Adrenal gland (tissue), 12 donors: Measurements from ENCODE around the gene TPK1. TPM values are rescaled to one million over a fixed set of nuclear protein-coding genes. Genes with fewer than 3 reads are reported as not detected.

Experiments used
- DNase-seq, 7 donors: peaks; one replicate each; pipeline ENCODE4 v3.0.0-alpha.2; 2019 to 2020
- H3K27ac ChIP-seq, 5 donors: fragments of 200-600 bp; sonication (generic) in 4 of 5; 1 replicate in 3 of 5; 2 replicates in 2 of 5; pipeline versions ENCODE4 v1.5.1 to v1.8.0; 2016 to 2020; ENCODE audit warnings: mild to moderate bottlenecking in 1 of 5
- H3K27me3 ChIP-seq: fragments of 200-600 bp; 2 replicates; pipeline ENCODE4 v1.8.0; 2021
- H3K36me3 ChIP-seq, 2 donors: fragments of 200-600 bp; replicated peaks in 1 of 2; 1 replicate in 1 of 2; 2 replicates in 1 of 2; pipeline versions ENCODE4 v1.5.1 to v1.8.0; 2018 to 2022
- H3K4me1 ChIP-seq, 2 donors: fragments of 200-600 bp; replicated peaks in 1 of 2; 1 replicate in 1 of 2; 2 replicates in 1 of 2; pipeline versions ENCODE4 v1.5.1 to v1.8.0; 2018 to 2021
- H3K4me3 ChIP-seq, 4 donors: fragments of 200-600 bp; sonication (generic) in 3 of 4; one replicate each; pipeline ENCODE4 v1.5.1; 2016 to 2018
- H3K9me3 ChIP-seq, 3 donors: fragments of 200-600 bp; sonication (generic) in 1 of 3; replicated peaks in 1 of 3; 1 replicate in 2 of 3; 2 replicates in 1 of 3; pipeline versions ENCODE4 v1.5.1 to v1.8.0; 2016 to 2021
- CTCF ChIP-seq, 6 experiments: fragments of 450-650 bp in 4 of 6; fragments of 200-600 bp in 2 of 6; sonication (generic) in 1 of 6; IDR thresholded peaks; 1 replicate in 5 of 6; 2 replicates in 1 of 6; pipeline versions ENCODE4 v1.5.1 to v1.8.0; 2016 to 2021; ENCODE audit warnings: antibody characterized with exemption in 6 of 6, mild to moderate bottlenecking in 2 of 6, moderate library complexity in 1 of 6
- POLR2A ChIP-seq, 2 donors: fragments of 450-650 bp; IDR thresholded peaks; one replicate each; pipeline ENCODE4 v1.6.1; 2017; ENCODE audit warnings: antibody characterized with exemption in 2 of 2, mild to moderate bottlenecking in 2 of 2, moderate library complexity in 1 of 2
- WGBS, 4 donors: extraction: QIAGEN DNeasy Blood & Tissue Kit in 2 of 4; methylation state at CpG; one replicate each; pipeline versions ENCODE4 v1.1.5 to v1.1.7; 2013 to 2017; 5-methylcytosine and 5-hydroxymethylcytosine counted together
- intact Hi-C, 2 donors: fragments of 100-400 bp; cut with DNase I; formaldehyde crosslinking; loops; one replicate each; pipeline versions ENCODE4 v1.14.1 to v1.15.0; 2022 to 2023
- polyA plus RNA-seq, 3 donors: library from polyadenylated mRNA; stranded (reverse); fragments of 200-250 nt in 2 of 3; fragments of 350-450 nt in 1 of 3; fragmentation: Illumina TruSeq in 1 of 3; extraction: RNeasy Lipid Tissue Mini Kit (QIAGEN cat#74804) in 1 of 3; gene quantifications; one replicate each; pipeline ENCODE4 v1.2.3, GENCODE V29; 2013 to 2014
- total RNA-seq, 9 donors: library from RNA; depleted of rRNA in 4 of 9; stranded (reverse); fragments of >200 nt in 4 of 9; fragments of 120-200 nt in 1 of 9; fragmentation: NEBNext Ultra II Directional in 1 of 9; extraction: Animal tissue kit (Norgen Biotek cat#: 25700) in 1 of 9; gene quantifications; one replicate each; pipeline versions ENCODE4 v1.1.0 to v1.2.4, GENCODE V29; 2013 to 2023
- donor health status: healthy with polysubstance abuse.
- donor health status: Bipolar disorder and iron deficiency.
- donor health status: DM: yes; HTN: yes; CAD: no.
- donor health status: DM: no; HTN: no; CAD: no.
- donor health status: DM: no; HTN: no; CAD: no.
- donor health status: DM: yes; HTN: yes; CAD: no.

Gene TPK1
- total and polyA plus RNA-seq, 12 donors = 3.7 to 10.6 (median 9.6) TPM

GRCh38 chr7:144777005-144777839, 58.6 kb downstream of the TPK1 start:
- no peak for DNase-seq
- Histone ChIP-seq H3K27me3 (no peaks in the 10 kb centered on the region), H3K36me3 (no peaks in the 10 kb centered on the region), H3K27ac (no peak overlapping the region), H3K9me3 (no peaks in the 10 kb centered on the region), H3K4me3 (no peak overlapping the region), H3K4me1 (peaks cover 0 to 6% of the 10 kb centered on the region in 2 donors)
- WGBS, 4 donors = 74 to 88% (median 84%) methylated on average over 3 of the region's 3 CpGs
- no peak for TF ChIP-seq CTCF (IDR thresholded peaks at IDR 0.05)
- intact Hi-C loops = no loop called here

- no peaks in the 10 kb centered on the region for H3K27me3 ChIP-seq
- TF ChIP-seq POLR2A (IDR thresholded peaks at IDR 0.05) = no peak
- TF ChIP-seq CTCF (IDR thresholded peaks at IDR 0.05) = no peak
- H3K4me3 ChIP-seq = no peak overlapping the region
- intact Hi-C loops = no loop called here
- DNase-seq = no peak
- 65 to 77% (median 70%) methylated on average over 4 of the region's 4 CpGs for WGBS, 4 donors
- no peak overlapping the region for H3K27ac ChIP-seq
- no peaks in the 10 kb centered on the region for H3K9me3 ChIP-seq
- no peaks in the 10 kb centered on the region for H3K36me3 ChIP-seq
- peaks cover 0 to 6% of the 10 kb centered on the region in 2 donors for H3K4me1 ChIP-seq
Measured at GRCh38 chr7:144776447-144776846, 59.4 kb downstream of the TPK1 start.

GRCh38 chr7:144775749-144776148, 60.1 kb downstream of the TPK1 start:
- Histone ChIP-seq H3K4me3 (no peak overlapping the region), H3K27me3 (no peaks in the 10 kb centered on the region), H3K9me3 (no peaks in the 10 kb centered on the region), H3K4me1 (peaks cover 0 to 6% of the 10 kb centered on the region in 2 donors), H3K27ac (no peak overlapping the region), H3K36me3 (no peaks in the 10 kb centered on the region)
- intact Hi-C loops = no loop called here
- no peak for TF ChIP-seq CTCF (IDR thresholded peaks at IDR 0.05)
- TF ChIP-seq POLR2A (IDR thresholded peaks at IDR 0.05) = no peak
- WGBS, 4 donors = 49 to 63% (median 55%) methylated on average over 2 of the region's 2 CpGs
- no peak for DNase-seq

- Histone ChIP-seq H3K9me3 (no peaks in the 10 kb centered on the region), H3K4me3 (no peak overlapping the region), H3K4me1 (peaks cover 0 to 6% of the 10 kb centered on the region in 2 donors), H3K27me3 (no peaks in the 10 kb centered on the region), H3K36me3 (no peaks in the 10 kb centered on the region), H3K27ac (no peak overlapping the region)
- WGBS, 4 donors = 77 to 94% (median 84%) methylated on average over 2 of the region's 2 CpGs
- intact Hi-C loops = no loop called here
- TF ChIP-seq POLR2A (IDR thresholded peaks at IDR 0.05) = no peak
- no peak for TF ChIP-seq CTCF (IDR thresholded peaks at IDR 0.05)
- DNase-seq = no peak
Measured at GRCh38 chr7:144771927-144772326, 63.9 kb downstream of the TPK1 start.
